NCI-H82 (cell line): ENCODE results near the gene NMU.
"Not testable (repeated sequence)": the region's sequence is repeated elsewhere in the genome, so short reads cannot be mapped to it uniquely, and the experiment has no call there.

ENCODE experiments used
- DNase-seq: peaks from one replicate; lab custom pipeline; 2025; lab: John Stamatoyannopoulos, UW

The NMU gene

GRCh38 chr4:55560096-55560495 is 76.0 kb downstream of the NMU start:
- no peak for DNase-seq

DNA sequence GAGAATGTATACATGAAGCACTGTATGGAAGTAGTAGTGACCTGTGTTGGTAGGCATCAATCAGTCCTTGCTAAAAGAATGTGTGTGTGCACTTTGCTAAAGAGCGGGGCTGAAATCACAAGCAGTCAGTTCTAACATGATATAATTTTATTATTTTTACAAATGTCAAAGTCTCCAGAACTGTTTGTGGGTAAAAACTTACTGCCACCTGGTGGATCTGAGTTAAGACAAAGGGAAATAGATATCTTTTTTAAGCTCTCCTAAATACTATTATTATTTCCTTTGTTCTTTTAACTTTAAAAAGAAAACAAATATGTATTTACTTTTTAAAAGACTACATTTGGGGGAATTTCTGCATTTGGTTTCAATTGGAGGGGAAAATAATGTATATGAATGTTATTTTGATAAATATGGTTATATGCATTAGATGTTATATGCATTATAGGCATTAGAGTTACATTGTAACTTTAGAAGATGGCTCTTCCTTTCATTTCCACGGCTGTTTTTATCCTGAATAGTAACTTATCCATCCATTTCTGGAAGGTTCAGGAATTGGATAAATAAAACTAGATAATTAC is 81.6 kb downstream of the NMU start:
- DNase-seq, result no peak

DNA sequence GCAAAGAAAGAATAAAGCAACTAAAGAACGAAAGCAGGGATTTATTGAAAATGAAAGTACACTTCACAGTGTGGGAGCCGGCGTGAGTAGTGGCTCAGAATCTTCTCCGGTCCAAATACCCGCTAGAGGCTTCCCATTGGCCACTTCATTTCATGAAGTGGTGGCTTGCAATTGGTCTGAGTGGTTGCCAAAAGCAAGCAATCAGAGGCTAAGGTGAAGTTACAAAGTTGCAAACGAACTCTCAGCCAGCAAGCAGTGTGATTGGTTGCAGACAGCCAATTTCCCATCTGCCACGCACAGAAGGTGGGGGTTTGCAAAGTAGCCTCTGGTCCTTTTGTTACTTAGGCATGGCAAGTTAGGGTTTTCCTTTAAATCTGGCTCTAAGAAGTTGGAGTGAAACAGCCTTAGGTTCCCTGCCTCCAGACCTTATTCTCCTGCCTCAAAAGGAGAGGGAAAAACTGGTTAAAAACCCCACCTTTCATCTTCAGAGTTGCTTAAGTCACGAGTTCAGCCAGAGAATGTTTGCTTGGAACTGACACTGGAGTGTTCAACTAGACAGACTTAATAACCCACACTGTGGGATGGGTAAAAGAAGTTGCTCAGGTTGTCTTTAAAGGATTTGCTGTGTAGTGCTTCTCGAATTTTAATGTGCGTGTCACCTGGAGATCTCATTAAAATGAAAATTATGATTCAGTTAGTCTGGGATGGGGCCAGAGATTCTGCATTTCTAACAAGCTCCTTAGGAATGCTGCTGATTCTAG is 82.5 kb downstream of the NMU start:
- no peak for DNase-seq

GRCh38 chr4:55551964-55552363 is 84.1 kb downstream of the NMU start:
- not testable (repeated sequence) for DNase-seq

DNA sequence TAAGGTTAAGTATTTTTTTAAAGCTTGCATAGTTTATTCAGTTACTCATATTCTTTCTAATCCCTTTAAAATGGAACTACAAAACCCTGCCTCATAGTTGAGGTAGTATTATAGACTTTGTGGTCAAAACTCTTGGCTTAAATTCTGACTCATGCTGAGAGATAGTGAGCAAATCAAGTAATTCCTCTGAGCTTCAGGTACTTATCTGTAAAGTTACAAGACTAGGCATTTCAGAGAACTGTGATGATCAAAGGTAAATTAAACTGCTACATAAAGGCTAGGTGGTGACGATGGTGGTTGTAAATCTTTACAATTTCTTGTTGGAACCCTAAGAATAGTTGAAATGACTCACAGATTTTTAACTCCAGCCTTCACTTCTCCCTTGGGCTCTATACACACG is 86.2 kb downstream of the NMU start:
- no peak for DNase-seq

- peak; percentile 19 for DNase-seq
Measured at GRCh38 chr4:55547918-55548317, 88.2 kb downstream of the NMU start.

DNA sequence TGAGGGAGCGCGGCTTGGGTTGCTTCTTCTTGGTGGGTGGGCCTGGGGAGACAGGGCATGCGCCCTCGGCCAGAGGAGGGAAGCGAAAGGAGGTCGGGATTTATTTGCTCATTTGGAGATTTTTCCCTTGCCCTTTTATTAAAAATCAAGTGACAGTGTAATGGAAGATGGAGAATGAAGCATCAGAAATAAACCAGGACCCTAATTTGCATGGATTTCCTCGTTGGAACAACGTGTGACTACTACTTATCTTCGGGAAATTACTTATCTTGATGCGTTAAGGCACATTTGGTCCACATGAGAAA is 88.7 kb downstream of the NMU start:
- no peak for DNase-seq

- peak; percentile 90 for DNase-seq
Measured at GRCh38 chr4:55546756-55547465, 89.2 kb downstream of the NMU start, which contains the start of gene CLOCK. Gene CLOCK, minus strand, starts transcription at chr4:55546909. Its CDS starts 64,124 bp downstream, at chr4:55482785.

DNA sequence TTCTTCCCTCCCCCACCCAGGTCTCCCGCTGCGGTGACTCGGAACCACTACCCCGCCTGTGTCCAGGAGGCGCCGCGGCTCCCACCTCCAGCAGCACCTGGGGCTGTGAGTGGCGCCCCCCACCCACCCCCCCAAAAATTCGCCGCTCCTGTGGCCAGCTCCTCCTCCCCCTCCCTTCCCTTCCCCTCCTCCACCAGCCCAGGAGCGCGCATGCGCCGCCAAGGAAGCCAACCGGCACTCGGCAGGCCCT is 89.7 kb downstream of the NMU start:
- DNase-seq, result no peak

DNA sequence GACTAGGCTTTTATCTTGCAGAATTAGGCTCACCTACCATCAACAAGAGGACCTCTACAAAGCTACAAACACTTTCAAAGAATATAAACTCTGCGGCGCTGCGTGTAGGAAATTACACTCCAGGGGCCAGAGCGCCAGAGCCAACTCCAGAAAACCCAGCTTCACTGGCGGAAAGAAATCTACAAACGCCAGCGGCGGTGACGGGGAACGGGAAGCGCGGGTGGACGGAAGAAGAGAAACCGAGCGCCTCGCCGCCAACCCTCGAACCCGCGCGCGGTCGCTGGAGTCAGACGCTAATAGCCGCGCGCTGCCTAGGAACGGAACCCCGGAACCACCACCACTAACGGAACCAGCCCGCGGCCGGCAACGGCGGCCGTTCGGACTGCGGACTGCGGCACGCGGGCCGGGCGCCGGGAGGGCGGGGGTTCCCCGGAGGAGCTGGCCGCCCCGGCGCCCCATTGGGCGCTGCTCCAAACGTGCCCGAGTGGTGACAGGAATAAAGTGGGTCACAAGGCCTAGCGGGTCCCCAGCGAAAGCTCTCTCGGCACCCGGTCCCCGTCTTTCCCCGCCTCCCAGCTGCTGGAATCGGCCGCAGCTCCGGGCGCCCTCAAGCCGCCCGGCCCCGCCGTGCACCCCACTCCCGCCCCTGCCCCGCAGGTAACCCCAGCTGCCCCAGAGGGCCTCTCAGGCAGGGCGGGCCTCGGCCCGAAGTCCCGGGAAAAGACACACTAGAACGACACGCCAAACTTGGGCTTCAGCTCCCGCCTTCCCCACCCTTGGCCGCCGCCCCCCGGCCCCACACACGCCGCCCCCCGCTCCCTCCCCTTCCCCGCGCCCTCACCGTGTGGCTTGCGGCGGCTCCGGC is 90.2 kb downstream of the NMU start:
- peak; percentile 83 for DNase-seq
